ENCODE measurements around the gene UCKL1.

UCKL1 gene

GRCh38 chr20:63945031-63945658, 11.1 kb downstream of the UCKL1 start:
- Mint-ChIP-seq H3K36me3 (no peaks in the 10 kb centered on the region), H3K27ac (no peak overlapping the region), H3K27me3 (no peaks in the 10 kb centered on the region)

GRCh38 chr20:63944078-63944941, 11.9 kb downstream of the UCKL1 start:
- Mint-ChIP-seq H3K4me1 (ENCODE audit: low read depth) (peaks cover 34% of the 10 kb centered on the region), H3K9me3 (ENCODE audit: low read depth) (no peaks in the 10 kb centered on the region), H3K36me3 (no peaks in the 10 kb centered on the region), H3K27ac (no peak overlapping the region), H3K27me3 (no peaks in the 10 kb centered on the region), H3K4me3 (no peak overlapping the region)

More at GRCh38 chr20:63945031-63945658, 11.1 kb downstream of the UCKL1 start:
- Mint-ChIP-seq H3K4me3 (no peak overlapping the region), H3K4me1 (ENCODE audit: low read depth) (peaks cover 40% of the 10 kb centered on the region), H3K9me3 (ENCODE audit: low read depth) (no peaks in the 10 kb centered on the region)

- Mint-ChIP-seq H3K9me3 (ENCODE audit: low read depth) (no peaks in the 10 kb centered on the region), H3K4me3 (no peak overlapping the region), H3K4me1 (ENCODE audit: low read depth) (peaks cover 28% of the 10 kb centered on the region), H3K27ac (no peak overlapping the region), H3K27me3 (no peaks in the 10 kb centered on the region), H3K36me3 (no peaks in the 10 kb centered on the region)
Measured at GRCh38 chr20:63943808-63944077, 12.5 kb downstream of the UCKL1 start.

- Mint-ChIP-seq H3K27me3 (no peaks in the 10 kb centered on the region), H3K4me1 (ENCODE audit: low read depth) (peaks cover 24% of the 10 kb centered on the region), H3K36me3 (no peaks in the 10 kb centered on the region), H3K4me3 (no peak overlapping the region), H3K27ac (no peak overlapping the region), H3K9me3 (ENCODE audit: low read depth) (no peaks in the 10 kb centered on the region)
Measured at GRCh38 chr20:63942969-63943807, 13.0 kb downstream of the UCKL1 start.

GRCh38 chr20:63942250-63942951, 13.8 kb downstream of the UCKL1 start:
- Mint-ChIP-seq H3K9me3 (ENCODE audit: low read depth) (no peaks in the 10 kb centered on the region), H3K4me3 (no peak overlapping the region), H3K27ac (peak overlapping the region; percentile 70), H3K27me3 (no peaks in the 10 kb centered on the region), H3K4me1 (ENCODE audit: low read depth) (peaks cover 17% of the 10 kb centered on the region), H3K36me3 (peaks cover 2% of the 10 kb centered on the region)

GRCh38 chr20:63941282-63942081, 14.7 kb downstream of the UCKL1 start:
- Mint-ChIP-seq H3K27ac (no peak overlapping the region), H3K9me3 (ENCODE audit: low read depth) (no peaks in the 10 kb centered on the region), H3K4me3 (no peak overlapping the region), H3K4me1 (ENCODE audit: low read depth) (peaks cover 10% of the 10 kb centered on the region), H3K27me3 (no peaks in the 10 kb centered on the region), H3K36me3 (peaks cover 2% of the 10 kb centered on the region)

GRCh38 chr20:63940472-63941266, 15.5 kb downstream of the UCKL1 start:
- H3K27me3 Mint-ChIP-seq = no peaks in the 10 kb centered on the region

GRCh38 chr20:63940071-63940471, 16.1 kb downstream of the UCKL1 start:
- H3K4me3 Mint-ChIP-seq = no peak overlapping the region
- H3K9me3 Mint-ChIP-seq (ENCODE audit: low read depth) = no peaks in the 10 kb centered on the region
- peaks cover 7% of the 10 kb centered on the region for H3K4me1 Mint-ChIP-seq (ENCODE audit: low read depth)
- no peaks in the 10 kb centered on the region for H3K27me3 Mint-ChIP-seq
- H3K27ac Mint-ChIP-seq = no peak overlapping the region
- H3K36me3 Mint-ChIP-seq = peaks cover 2% of the 10 kb centered on the region

More at GRCh38 chr20:63940472-63941266, 15.5 kb downstream of the UCKL1 start:
- Mint-ChIP-seq H3K9me3 (ENCODE audit: low read depth) (no peaks in the 10 kb centered on the region), H3K4me3 (no peak overlapping the region), H3K4me1 (ENCODE audit: low read depth) (peaks cover 9% of the 10 kb centered on the region), H3K27ac (no peak overlapping the region), H3K36me3 (peaks cover 2% of the 10 kb centered on the region)

GRCh38 chr20:63939061-63939935, 16.9 kb downstream of the UCKL1 start:
- Mint-ChIP-seq H3K4me3 (no peak overlapping the region), H3K36me3 (peaks cover 2% of the 10 kb centered on the region), H3K9me3 (ENCODE audit: low read depth) (no peaks in the 10 kb centered on the region), H3K27me3 (no peaks in the 10 kb centered on the region), H3K4me1 (ENCODE audit: low read depth) (peaks cover 8% of the 10 kb centered on the region), H3K27ac (no peak overlapping the region)

- no peaks in the 10 kb centered on the region for H3K27me3 Mint-ChIP-seq
- no peaks in the 10 kb centered on the region for H3K9me3 Mint-ChIP-seq (ENCODE audit: low read depth)
- H3K4me3 Mint-ChIP-seq = no peak overlapping the region
- H3K36me3 Mint-ChIP-seq = peaks cover 2% of the 10 kb centered on the region
- H3K4me1 Mint-ChIP-seq (ENCODE audit: low read depth) = peaks cover 8% of the 10 kb centered on the region
- H3K27ac Mint-ChIP-seq = no peak overlapping the region
Measured at GRCh38 chr20:63937596-63937995, 18.6 kb downstream of the UCKL1 start.

GRCh38 chr20:63935447-63935846, 20.8 kb downstream of the UCKL1 start:
- peaks cover 1% of the 10 kb centered on the region for H3K4me1 Mint-ChIP-seq (ENCODE audit: low read depth)
- no peaks in the 10 kb centered on the region for H3K9me3 Mint-ChIP-seq (ENCODE audit: low read depth)
- H3K27me3 Mint-ChIP-seq = no peaks in the 10 kb centered on the region
- no peak overlapping the region for H3K4me3 Mint-ChIP-seq
- H3K36me3 Mint-ChIP-seq = peaks cover 2% of the 10 kb centered on the region
- H3K27ac Mint-ChIP-seq = no peak overlapping the region

- H3K9me3 Mint-ChIP-seq (ENCODE audit: low read depth) = no peaks in the 10 kb centered on the region
- H3K27me3 Mint-ChIP-seq = no peaks in the 10 kb centered on the region
- peaks cover 2% of the 10 kb centered on the region for H3K36me3 Mint-ChIP-seq
- peaks cover 1% of the 10 kb centered on the region for H3K4me1 Mint-ChIP-seq (ENCODE audit: low read depth)
- H3K27ac Mint-ChIP-seq = no peak overlapping the region
- H3K4me3 Mint-ChIP-seq = no peak overlapping the region
Measured at GRCh38 chr20:63934271-63935068, 21.7 kb downstream of the UCKL1 start.
